Endometrium (tissue), 2 donors: Measurements from ENCODE around the gene AJAP1.

Experiments
- FAIRE-seq: peaks from 2 replicates; lab custom pipeline; 2012; peaks lifted over from hg19 to GRCh38; lab: Jason Lieb, UNC
- donor health status: control.
- donor health status: control.

Gene AJAP1

DNA sequence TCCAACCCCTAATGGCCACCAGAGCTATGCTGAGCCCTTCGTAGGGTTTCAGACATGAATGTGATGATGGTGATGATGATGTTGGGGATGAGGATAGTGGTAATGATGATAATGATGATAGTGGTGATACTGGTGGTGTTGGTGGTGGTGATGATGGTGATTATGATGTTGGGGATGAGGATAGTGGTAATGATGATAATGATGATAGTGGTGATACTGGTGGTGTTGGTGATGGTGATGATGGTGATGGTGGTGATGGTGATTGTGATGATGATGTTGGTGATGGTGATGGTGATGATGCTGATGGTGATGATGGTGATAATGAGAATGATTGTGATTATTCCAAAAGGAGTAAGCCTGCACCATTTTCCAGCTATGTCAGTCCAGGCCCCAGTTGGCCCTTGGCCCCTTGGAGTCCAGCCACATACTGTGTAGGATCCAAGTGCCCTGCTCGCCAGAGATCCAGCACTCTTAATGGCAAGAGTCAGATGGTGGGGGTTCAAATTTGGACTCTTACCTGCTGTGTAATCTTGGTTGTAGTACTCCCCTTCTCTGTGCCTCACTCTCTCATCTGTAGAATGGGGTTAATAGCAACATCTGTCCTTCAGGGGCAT is 28.3 kb downstream of the AJAP1 start:
- FAIRE-seq = no peak

DNA sequence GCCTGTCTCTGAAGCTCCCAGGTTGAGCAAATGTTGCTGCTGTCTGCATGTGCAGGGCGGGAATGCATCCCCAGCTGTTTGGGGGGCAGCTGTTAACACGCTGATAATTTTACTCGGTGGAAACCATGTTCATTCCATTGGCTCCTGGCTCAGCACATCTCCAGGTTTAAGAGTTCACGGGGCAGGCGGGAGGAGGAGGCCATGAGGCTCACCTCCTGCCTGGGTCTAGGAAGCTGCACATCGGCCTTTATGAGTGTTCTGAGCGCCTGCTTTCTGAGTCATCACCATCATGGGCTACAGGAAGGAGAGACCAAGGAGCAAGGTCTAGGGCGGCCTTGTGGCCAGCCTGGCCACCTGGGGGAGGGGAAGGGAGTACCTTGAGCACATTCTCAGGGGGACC is 29.7 kb downstream of the AJAP1 start:
- no peak for FAIRE-seq

DNA sequence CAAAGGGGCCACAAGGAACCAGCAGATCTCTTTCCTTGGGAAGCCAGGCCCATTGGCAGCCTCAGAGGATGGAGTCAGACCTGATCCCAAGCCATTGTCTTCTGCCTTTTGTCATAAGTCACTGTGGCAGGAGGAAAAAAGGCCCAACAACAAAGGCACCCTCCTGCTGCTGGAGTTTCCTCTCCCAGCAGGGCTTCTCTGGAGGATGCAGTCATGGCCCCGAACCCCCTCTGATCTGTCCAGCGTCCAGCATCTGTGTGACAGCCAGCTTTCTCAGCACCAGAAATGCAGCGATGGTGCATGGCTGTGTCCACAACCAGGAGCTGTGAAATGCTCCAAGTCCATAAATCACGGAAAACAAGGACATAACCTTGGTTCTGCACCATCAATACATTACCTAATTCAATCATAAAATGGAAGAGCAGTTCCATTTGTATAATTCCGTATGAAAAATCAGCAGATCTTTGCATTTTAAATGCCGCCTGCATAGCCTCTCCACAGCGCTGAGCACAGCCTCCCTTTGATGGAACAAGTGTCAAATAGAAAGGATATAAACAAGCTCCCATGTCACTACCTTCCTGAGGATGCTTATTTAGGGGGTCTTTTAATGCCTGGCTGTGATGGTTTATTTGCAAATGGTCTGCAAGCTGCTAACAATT is 30.6 kb downstream of the AJAP1 start:
- no peak for FAIRE-seq

DNA sequence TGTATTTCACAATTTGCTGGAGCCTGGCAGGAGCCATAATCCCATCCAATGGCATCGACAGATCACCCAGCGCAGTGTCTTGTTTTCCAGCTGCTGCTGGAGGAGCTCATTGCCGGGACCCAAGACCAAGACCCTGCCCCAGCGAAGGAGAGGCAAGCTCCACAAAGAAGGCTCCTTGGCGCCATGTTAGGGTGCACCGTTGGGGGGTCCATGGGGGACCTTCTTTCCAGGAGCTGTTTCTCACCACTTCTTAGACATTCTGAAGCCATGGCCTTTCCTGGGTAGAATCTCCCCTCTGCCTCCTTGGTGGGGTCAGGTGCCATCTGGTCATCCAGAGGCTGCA is 31.1 kb downstream of the AJAP1 start:
- FAIRE-seq = no peak

DNA sequence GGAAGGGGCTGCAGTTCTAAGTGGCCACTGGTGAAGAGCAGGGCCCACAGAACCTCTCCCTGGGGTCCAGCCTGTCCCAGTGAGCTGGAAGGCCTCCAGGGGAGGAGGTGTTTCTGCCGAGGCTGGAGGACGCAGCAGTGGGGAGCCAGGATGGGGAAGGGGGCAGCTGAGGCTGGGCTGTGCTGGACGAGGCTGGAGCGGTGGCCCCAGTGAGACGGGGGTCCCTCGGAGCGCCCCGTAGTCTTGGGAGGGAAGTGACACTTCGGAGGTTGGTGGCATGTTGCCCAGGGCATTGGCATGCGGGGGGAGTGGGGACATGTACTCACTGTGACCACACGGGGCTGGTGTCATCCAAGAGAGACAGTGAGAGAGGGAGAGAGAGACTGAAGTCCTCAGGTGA is 33.5 kb downstream of the AJAP1 start:
- FAIRE-seq = no peak

DNA sequence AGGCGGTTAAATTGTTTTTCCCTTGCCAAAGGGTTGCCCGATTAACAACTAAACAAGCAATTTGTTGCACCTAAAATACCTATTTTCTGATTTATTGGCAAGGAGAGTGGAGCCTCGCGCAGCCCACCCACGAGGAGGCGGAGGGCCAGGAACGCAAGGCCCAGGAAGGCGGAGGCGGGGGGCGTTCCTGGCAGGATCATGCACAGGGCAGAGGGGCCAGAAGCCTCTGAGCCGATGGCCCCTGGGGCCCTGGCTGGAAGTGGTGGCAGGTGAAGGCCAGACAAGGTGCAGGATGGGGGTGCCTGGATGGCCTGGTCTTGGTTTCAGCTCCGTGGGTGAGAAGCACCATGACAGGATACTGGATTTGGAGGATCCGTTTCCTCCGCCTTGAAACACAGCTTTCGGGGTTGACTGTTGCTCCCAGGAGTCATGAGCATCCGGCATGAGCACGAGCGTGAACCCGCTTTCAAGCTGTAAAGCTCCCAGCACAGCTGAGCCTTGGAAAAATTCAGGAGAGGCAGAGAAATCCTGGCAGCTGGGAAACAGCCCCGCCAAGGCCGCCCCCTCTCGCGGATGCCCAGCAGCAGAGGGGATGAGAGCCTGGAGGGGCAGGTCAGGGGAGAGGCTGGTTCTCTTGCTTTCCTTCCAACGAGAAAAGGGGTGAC is 35.0 kb downstream of the AJAP1 start:
- FAIRE-seq = no peak

DNA sequence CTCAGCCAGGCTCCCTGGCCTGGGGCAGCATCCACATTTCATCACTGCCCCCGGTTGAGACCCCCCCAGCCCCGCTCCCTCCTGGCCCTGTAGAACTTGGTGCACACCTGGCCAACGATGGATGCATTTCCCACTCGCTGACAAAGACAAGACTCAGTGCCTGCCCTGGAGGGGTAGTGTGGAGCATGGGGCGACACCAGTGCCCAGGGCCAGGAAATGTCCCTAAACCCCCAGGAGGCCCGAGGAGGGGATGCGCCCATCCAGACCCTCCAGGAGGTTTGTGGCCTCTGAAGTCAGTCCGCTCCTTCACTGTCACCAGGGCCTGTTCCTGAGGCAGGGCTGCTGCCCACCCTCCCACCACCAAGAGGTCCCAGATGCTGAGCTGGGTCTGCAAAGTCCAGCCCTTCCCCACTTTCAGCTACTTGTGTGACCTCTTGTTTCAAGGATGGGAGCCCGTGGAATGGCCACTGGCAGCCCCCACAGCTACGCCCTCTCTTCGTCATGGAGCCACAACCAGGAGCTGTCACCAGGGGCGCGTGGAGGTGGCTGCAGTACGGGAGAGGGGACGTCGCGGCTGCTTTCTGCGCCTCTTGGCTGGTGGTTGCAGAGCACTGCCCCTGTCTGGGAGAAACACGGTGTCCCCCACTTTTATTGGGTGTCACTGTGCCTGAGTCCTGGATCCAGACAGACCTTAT is 35.7 kb downstream of the AJAP1 start:
- FAIRE-seq = no peak

DNA sequence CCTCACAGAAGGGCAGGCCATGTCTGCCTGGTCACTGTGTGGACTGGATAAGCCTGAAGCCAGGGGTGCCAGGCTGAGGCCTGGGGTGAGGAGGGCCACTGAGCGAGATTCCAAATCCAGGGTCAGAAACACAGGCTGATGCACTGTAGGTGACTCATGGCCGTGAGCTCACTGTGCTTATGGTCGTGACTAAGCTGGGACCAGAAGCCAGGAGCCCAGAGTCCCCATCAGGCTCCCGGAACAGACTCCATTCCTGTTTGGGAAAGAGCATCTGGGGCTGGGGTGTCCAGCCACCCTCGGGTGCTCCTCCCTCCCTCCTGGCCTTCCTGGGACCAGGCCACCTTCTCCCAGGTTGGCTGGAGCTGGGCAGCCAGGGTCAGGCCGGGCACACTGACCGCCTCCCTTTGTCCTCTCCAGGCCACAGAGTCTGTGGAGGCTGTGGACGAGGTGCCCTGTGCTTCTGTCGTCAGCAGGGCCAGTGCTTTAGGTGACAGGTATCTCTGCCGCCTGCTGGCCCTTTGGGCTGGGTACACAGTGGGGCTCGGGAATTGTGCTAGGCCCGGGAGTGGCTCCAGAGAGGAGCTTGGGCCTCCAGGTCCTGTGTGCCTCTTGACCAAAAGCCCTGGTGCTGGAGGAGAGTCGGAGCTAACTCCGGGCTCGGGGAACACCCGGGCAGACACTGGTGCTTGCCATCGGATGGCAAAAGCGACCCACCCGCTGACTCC is 36.7 kb downstream of the AJAP1 start:
- no peak for FAIRE-seq

DNA sequence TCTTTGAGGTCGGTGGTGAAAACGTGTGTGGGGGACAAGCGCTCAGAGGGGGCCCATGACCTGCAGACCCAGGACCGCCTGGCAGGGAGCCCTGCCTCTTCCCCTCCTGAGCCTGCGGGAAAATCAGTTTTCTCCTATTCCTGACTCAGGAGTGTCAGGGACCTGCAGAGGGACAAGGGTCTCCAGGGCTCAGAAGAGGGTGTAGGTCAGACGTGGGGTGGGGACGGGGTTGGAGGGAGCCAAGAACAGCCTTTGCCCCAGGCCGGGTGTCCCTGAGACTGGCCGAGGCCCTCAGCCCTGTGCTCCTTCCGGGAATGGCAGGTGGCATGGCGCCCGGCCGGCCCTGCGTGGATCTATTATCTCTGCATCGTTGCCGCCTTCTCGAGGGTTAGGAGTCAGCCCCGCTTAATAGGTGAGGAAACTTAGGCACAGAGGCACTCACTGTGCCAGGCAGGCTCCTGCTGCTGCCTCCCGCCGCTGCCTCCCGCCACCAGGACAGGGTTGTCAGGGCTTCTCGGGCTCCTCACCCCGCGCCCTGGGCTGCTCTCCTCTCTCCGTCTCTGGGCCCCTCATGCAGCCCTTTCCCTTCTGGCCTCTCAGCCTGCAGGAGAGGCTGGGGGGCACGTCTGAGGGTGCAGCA is 37.5 kb downstream of the AJAP1 start:
- no peak for FAIRE-seq

DNA sequence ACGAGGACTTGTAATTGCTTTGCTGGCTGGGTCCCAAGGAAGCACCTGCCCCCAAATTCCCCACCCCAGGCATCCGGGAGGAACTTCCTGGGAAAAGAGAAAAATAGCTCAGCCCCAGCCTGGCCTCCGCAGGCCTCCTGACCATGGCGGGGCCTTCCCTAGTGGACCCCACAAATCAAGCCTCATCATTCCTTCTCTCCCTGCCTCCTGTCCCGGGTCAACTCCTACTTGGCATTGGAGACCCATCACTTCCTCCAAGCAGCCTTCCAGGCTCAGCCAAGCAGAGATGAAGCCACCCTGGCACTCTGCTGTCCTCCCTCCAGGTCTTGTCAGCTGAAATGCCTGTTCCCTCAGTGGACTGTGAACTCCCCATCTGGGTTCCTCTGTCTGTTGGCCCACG is 38.0 kb downstream of the AJAP1 start:
- no peak for FAIRE-seq

DNA sequence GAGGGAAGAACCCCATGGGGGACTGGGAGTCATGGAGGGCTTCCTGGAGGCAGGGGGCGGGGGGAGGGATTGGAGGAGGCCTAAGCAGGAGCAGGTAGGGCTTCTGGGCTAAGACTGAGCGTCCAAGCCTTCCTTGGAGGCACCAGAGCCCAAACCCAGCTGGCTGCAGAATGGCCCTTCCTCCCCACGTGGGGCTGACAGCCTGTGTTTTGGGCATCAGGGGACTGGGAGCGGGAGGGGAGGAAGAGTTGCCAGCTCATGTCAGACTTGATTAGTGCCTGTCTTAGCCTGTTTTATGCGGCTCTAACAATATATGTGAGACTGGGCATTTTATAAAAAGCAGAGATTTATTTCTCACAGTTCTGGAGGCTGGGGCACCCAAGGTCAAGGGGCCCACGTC is 38.9 kb downstream of the AJAP1 start:
- FAIRE-seq = no peak

DNA sequence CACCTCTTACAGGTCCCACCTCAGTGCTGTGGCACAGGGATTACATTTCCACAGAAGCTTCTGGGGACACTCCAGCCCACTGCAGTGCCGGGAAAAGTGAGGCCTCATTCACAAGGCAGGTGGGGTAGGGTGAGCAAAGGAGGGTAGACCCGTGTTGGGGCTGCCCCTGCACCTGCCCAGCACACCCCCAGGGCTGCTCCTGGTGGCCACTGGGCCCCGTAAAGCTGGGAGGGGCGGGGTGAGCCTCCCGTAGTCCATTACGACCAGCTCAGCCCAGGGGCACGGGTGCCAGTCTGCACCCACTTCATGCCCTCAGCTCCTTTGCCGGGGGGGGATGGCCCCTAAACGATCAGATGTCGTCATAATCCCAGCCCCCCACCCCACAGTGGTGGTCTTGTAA is 39.5 kb downstream of the AJAP1 start:
- FAIRE-seq = no peak

DNA sequence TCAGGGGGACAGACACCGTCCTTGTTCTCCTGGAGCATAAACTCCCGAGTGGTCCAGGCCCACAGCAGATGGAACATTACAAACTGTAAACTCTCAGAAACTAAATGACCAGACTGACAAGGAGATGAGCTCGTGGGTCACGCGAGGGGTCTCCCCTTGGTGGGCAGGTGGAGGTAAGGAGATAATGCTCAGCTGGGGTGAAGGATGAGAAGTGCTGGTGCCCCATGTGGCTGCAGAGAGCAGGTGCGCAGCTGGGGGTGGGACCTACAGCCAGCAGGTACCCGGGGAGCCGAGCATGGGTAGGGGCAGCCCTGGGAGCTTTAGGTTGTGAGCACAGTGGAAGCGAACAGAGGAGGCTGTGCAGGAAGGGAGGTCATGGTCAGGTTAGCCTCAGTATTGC is 40.1 kb downstream of the AJAP1 start:
- FAIRE-seq = no peak

DNA sequence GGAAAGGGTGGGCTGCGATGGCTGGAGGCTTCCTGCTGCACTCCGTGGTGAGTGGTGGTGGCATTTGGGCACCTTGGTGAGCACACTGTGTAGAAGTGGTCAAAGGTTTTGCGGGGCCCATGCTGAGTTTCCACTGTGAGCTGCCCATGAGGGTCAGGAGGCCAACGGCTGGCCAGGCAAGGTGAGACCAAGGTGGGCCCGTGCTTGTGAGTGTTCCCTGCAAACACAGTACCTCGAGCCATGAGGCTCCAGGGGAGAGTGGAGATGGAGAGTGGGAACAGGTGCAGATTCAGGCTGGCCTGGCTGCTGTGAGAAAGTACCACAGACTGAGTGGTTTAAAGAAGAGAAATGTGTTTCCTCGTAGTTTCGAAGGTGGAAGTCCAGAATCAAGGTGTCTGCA is 40.8 kb downstream of the AJAP1 start:
- FAIRE-seq = no peak

DNA sequence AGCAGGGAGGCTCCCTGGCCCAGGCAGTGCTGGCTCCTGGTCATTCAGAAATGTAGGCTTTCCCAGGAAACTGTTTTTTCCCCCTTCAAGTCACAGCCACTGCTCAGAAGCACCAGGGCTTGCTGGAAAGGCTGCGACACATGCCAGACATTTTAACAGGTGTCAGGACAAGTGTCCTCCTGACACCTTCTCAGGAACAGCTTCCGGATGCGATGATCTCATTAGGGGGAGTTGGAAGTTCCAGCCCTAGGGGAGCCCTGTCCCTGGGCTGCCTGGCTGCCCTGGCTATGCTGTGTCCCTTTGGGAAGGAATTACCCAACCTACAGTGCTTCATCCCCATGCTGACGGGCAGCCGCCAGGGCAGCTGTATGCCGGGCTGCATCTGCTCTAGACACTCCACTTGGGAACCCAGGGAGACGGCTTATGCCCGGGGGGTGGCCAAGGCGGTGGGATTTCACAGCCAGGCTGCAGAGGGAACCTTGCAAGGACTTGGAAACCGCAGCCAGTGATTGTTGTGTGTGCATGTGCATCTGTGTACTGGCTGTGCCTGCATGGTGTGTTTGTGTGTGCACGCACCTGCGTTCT is 41.8 kb downstream of the AJAP1 start:
- FAIRE-seq = no peak

DNA sequence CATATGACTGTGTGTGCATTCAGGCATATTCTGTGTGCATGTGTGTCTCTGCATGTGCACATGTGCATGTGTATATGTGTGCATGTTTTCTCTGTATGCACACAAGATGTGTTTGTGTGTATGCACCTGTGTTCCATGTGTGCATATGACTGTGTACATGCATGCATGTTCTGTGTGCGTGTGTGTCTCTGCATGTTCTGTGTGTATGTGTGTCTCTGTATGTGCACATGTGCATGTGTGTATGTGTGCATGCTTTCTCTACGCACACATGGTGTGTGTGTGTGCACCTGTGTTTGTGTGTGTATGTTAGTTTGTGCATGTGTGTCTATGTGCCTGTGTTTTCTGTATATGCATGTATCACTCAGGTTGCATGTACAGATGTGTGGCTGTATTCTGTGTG is 42.3 kb downstream of the AJAP1 start:
- no peak for FAIRE-seq

DNA sequence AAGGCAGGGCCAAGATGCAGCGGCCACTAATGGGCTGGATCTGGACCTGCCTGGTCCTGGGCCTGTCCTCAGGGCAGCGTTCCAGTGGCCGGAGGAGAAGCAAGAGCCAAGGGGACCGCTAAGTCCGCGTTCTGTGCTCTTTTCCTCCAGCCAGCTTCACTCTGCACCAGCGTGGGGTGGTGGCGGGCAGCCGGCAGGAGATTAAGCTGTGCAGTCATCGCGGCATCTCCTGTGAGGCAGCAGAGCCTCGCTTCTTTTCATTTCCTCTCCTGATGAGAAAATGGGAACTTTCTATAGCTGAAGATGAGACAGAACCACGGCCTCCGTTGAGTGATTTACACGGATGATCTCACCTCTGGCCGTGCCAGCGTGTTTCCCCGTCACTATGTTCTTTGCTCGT is 43.4 kb downstream of the AJAP1 start:
- FAIRE-seq = no peak

DNA sequence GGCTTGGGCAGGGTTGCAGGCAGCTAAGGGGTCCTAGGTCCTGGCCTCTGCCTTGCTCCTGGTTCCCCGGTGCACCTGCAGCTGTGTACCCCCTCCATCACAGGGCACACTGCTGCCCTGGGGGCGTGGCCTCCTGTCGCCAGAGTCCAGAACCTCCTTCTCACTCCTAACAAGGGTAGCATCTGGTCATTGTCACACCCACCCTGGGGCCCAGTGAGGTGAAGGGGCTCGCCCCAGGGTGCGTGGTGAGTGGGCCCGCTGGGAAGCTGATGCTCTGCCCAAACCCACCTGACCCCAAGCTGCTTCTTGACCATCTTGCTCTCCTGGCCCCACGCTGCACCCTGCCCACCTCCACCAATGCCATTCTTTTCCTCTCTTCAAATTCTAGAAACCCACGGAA is 44.5 kb downstream of the AJAP1 start:
- no peak for FAIRE-seq

DNA sequence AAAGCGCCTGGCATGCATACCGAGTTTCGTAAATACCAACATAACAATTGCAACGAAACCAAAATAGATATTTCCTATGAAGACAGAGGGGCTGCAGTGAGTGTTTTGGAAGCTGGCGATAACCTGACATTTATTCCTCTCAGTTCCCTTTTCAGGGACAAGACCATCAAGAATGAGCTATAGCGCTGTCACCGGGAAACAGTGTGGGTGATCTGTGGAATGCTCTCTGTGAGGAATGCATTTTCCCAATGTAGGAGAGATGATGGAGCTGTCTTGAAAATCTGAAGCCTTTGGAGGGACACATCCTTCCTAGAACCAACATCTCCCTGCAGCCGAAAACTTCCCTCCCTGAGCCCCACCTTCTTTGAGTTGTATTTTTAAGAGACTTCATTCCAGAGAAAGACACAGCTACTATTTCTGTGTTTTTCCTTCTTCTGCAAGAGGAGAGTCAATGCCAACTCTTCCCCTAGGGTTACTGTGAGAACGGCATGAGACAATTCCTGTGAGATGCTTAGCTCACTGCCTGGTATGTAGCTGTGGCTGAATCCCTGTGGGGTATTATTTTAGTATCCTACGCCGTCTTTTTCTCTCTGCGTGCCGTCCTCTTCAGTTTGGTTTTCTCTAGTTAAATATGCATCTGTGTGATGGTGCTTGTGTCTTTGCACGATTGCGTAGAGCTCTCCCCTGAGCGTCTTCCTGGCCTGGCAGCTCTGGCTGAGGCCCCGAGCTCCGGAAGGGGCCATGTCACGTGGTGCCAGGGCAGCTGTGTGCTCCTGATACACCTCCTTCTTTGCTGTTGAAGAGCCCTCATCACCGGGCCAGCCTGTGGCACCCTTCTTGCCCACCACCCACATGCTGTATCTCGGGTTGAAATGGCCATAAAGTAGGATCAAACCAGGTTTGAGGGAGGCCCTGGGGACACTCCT is 45.2 kb downstream of the AJAP1 start:
- no peak for FAIRE-seq

DNA sequence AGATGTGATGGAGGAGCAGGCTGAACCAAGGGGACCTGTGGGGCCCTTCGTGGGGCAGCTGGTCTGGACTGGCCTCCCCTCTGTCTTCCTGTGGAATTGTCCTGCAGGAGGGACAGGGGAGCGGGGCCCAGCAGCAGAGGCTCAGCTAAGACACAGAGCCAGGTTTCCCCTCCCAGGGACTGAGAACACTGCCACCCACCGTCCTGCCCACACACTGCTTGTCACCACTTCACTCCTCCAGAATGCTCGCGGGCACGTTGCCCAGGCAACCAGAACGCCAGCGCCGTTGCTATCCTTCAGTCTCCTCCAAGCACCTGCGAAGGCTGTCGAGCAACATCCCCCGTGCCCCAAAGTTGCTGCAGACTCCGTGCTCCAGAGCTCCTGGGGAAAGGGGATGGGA is 46.4 kb downstream of the AJAP1 start:
- FAIRE-seq = no peak

DNA sequence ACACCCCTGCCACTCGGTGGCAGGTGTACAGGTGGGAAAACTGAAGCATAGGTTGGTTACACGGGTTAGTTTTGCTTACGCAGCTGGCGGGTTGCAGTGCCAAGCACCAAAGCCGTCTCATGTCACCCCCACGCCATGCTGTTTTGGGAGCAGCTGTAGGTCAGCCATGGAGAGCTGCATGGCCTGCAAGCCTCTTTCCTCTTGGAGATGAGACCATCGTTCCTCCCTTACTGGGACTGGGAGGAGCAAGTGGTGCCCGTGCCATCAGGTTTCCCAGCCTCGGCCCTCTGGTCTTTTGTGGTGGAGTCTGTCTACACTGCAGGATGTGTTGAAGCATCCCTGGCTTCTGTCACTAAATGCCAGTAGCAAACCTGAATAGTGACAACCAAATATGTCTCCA is 46.9 kb downstream of the AJAP1 start:
- FAIRE-seq = no peak
